ENCODE data around the gene PPP4R1.

- TF ChIP-seq ZNF274 (IDR thresholded peaks at IDR 0.05; ENCODE audit: low read depth, low read length) (no peak), SUZ12 (IDR thresholded peaks at IDR 0.05; ENCODE audit: extremely low read depth, insufficient read depth, insufficient read length) (no peak), YY1 (IDR thresholded peaks at IDR 0.05; ENCODE audit: insufficient read depth, insufficient read length) (no peak)
Measured at GRCh38 chr18:9522952-9523351, 91.4 kb downstream of the PPP4R1 start.
